GM12873 (cell line): Measurements from ENCODE around the gene ZDHHC8.

Source experiments
- CTCF ChIP-seq: IDR thresholded peaks from 2 replicates; pipeline ENCODE4 v1.5.1; 2012; ENCODE audit warnings: low read depth, mild to moderate bottlenecking, moderate library complexity, low read length, control low read depth; ENCODE audit not compliant: insufficient read depth; ENCODE audit errors: missing control alignments

Gene ZDHHC8

DNA sequence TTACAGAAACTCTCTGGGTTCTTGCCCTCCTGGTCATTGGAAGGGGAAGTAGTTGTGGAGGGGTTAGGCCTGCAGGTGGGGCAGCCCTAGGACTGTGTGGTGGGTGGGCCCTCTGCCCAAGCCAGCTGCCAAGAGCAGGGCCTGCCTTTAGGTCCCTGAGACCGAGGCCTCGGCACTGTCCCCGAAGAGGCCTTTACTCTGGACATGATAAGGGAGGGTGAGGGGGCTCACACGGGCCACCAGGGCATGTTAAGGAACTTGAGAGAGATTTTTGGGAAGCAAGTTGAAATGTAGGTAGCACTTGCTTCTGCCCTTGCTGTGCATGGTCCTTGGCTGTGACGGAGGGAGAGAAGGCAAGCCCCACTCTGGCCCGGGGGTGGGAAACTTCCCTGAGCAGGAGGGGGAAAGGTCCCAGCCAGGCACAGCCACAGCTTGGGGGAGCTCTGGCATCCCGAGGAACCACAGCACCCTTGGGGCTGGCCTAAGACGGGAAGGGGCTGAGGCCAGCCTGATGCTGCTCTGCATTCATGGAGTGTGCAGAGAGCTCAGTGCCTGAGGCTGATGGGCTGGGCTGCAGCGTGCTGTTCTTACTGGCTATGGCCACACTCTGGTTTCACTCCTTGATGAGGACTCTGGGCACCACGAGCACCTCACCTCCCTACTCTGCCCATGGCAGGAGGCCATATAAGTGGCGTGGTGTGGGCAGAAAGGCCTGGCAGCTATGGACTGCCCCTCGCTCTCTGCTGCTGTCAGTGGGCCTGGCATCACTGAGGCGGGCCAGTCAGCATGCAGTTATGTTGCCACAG is 23.4 kb upstream of the ZDHHC8 start:
- TF ChIP-seq CTCF: no peak

- no peak for TF ChIP-seq CTCF
Observed at GRCh38 chr22:20108757-20109230, 22.8 kb upstream of the ZDHHC8 start.

- no peak for TF ChIP-seq CTCF
Observed at GRCh38 chr22:20109411-20110358, 21.9 kb upstream of the ZDHHC8 start.

DNA sequence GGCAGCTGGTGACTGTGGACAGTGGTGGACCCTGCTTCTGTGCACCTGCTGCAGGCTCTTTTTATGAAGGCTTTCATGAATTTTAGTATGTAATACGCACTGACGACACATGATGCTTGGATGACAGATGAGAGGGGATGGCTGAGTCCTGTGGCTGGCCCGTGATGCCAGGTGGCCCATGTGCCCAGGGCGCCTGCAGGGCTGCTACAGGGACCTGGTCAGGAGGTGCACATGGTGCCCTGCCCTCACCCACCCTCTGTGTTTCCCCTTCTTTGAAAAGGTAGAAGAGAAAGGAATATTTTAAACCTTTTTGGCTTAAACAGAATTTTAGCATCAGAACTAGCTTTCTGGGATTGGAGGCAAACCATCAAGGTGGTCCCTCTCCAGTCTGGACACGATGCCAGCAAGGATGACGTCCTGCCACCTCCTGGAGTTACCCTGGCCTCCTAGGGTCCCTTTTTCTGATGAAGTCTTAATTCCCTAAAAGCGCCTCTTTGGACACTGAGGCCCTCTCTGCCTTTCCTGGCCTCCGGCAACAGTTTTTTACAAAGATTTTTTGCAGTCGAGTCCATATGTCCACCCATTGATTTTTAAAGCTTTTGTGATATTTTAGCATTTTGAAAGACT is 21.1 kb upstream of the ZDHHC8 start:
- TF ChIP-seq CTCF: no peak

GRCh38 chr22:20111045-20111688 is 20.4 kb upstream of the ZDHHC8 start:
- peak; percentile 56 for TF ChIP-seq CTCF

DNA sequence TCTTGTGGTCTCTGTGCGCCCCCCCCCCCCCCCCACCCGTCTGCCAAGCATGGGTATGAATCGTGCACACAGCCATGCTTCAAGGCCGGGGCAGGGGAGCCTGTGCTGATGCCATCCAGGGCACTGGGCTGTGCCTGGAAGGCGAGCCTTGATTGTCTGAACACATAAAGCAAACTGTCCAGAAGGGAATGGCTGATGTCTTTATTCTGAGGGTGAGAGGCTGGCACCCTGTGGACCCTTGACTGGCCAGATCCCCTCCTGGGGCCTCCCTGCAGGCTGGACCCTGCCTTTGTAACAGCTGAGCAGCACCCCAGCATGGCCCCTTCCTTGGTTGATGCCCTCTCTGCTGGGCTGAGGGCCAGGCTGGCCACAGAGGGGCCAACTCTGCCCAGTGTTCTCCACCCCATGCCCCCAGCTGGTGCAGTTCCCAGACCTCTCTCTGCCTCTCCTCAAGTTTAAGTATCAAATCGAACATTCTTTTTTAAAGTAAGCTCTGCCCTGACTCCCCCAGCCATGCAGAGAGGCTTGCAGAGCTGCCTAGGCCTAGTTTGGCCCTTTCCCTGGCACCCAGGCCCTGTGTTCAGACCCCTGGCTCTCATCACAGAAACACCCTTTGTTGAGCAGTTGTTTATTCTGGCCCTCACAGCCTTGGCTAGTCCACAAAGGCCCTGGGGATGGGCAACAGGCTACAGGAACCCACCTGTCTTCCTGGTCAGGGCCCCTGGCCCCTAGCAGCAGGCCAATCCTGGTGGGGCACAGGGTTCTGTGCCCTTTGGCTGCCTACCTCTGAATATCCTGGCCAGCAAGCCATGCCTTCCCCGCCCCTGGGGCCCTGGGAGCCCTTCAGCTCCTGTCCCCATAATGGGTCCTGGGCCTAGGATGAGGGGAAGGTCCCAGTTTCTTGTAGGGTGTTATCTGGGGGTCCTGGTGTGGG is 19.6 kb upstream of the ZDHHC8 start:
- no peak for TF ChIP-seq CTCF
